ENCODE measurements around the gene ARHGAP15. TPM values are rescaled to one million over a fixed set of nuclear protein-coding genes. Genes with fewer than 3 reads are reported as not detected.

ARHGAP15 gene
- total RNA-seq, 2 donors from 2014 or later: 277 to 309 TPM

- Mint-ChIP-seq H3K36me3 (ENCODE audit: low read depth) (peaks cover 10% of the 10 kb centered on the region), H3K4me1 (peaks cover 32% of the 10 kb centered on the region), H3K27me3 (no peaks in the 10 kb centered on the region), H3K4me3 (no peak overlapping the region), H3K27ac (peak overlapping the region; percentile 84)
- DNase-seq (no peak), ATAC-seq (no peak)
- H3K9me3 ChIP-seq (ENCODE audit: control insufficient read depth, low read length, poor library complexity, severe bottlenecking): no peaks in the 10 kb centered on the region
Observed at GRCh38 chr2:143505542-143505941, 376.3 kb downstream of the ARHGAP15 start.

GRCh38 chr2:143513081-143513480 lies 383.9 kb downstream of the ARHGAP15 start:
- no peaks in the 10 kb centered on the region for H3K9me3 ChIP-seq (ENCODE audit: control insufficient read depth, low read length, poor library complexity, severe bottlenecking)
- no peak overlapping the region for H3K4me3 Mint-ChIP-seq
- ATAC-seq (peak; percentile 53), DNase-seq (no peak)
- H3K27ac Mint-ChIP-seq: no peak overlapping the region
- peaks cover 22% of the 10 kb centered on the region for H3K36me3 Mint-ChIP-seq (ENCODE audit: low read depth)
- no peaks in the 10 kb centered on the region for H3K27me3 Mint-ChIP-seq
- peaks cover 28% of the 10 kb centered on the region for H3K4me1 Mint-ChIP-seq

GRCh38 chr2:143514413-143514812 lies 385.2 kb downstream of the ARHGAP15 start:
- no peaks in the 10 kb centered on the region for H3K27me3 Mint-ChIP-seq
- no peaks in the 10 kb centered on the region for H3K9me3 ChIP-seq (ENCODE audit: control insufficient read depth, low read length, poor library complexity, severe bottlenecking)
- DNase-seq: no peak
- H3K36me3 Mint-ChIP-seq (ENCODE audit: low read depth): peaks cover 25% of the 10 kb centered on the region
- no peak overlapping the region for H3K4me3 Mint-ChIP-seq
- ATAC-seq: no peak
- peaks cover 28% of the 10 kb centered on the region for H3K4me1 Mint-ChIP-seq
- H3K27ac Mint-ChIP-seq: no peak overlapping the region

DNA sequence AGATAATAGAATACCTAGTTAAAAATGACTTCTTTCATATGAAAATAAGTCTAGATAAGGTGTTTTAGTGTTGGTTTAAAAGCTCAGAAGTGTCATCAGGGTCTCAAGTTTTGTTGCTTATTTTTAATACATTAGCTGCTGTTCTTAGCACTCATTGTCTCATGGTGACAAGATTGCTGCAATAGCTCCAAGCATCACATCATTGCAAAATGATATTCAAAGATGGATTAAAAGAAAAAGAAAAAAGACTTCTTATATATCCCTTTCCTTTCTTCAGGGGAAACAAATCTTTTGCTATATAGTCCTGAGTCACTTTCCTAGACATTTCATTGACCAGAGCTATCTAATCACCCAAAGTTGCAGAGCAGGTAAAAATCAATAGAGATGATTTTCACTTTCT lies 386.1 kb downstream of the ARHGAP15 start:
- DNase-seq: no peak
- H3K36me3 Mint-ChIP-seq (ENCODE audit: low read depth): peaks cover 26% of the 10 kb centered on the region
- H3K27me3 Mint-ChIP-seq: no peaks in the 10 kb centered on the region
- ATAC-seq: no peak
- H3K27ac Mint-ChIP-seq: no peak overlapping the region
- H3K4me3 Mint-ChIP-seq: no peak overlapping the region
- H3K9me3 ChIP-seq (ENCODE audit: control insufficient read depth, low read length, poor library complexity, severe bottlenecking): no peaks in the 10 kb centered on the region
- peaks cover 30% of the 10 kb centered on the region for H3K4me1 Mint-ChIP-seq

DNA sequence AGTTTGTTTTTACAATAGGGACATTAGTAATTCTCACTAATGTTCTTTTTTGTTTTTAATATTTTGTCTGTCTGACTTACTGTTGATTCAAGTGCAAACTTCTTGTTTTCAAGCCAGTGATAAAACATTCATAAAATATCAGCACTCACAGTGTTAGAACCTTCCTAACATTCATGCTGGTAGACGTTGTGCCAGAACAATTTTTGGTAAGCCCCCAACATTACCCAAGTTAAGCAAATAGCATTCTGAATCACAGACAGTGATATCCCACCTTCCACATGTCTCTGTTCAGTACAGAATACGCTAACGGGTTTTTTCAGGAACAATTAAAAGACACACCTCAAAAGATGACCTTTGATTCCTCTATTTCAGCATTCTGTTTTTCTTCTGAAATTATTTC lies 390.3 kb downstream of the ARHGAP15 start:
- DNase-seq (no peak), ATAC-seq (no peak)
- no peaks in the 10 kb centered on the region for H3K27me3 Mint-ChIP-seq
- H3K9me3 ChIP-seq (ENCODE audit: control insufficient read depth, low read length, poor library complexity, severe bottlenecking): no peaks in the 10 kb centered on the region
- H3K36me3 Mint-ChIP-seq (ENCODE audit: low read depth): peaks cover 27% of the 10 kb centered on the region
- H3K4me3 Mint-ChIP-seq: no peak overlapping the region
- peaks cover 38% of the 10 kb centered on the region for H3K4me1 Mint-ChIP-seq
- peak overlapping the region; percentile 51 for H3K27ac Mint-ChIP-seq

GRCh38 chr2:143521396-143521795 lies 392.2 kb downstream of the ARHGAP15 start:
- no peaks in the 10 kb centered on the region for H3K9me3 ChIP-seq (ENCODE audit: control insufficient read depth, low read length, poor library complexity, severe bottlenecking)
- Mint-ChIP-seq H3K27ac (no peak overlapping the region), H3K36me3 (ENCODE audit: low read depth) (peaks cover 22% of the 10 kb centered on the region), H3K27me3 (no peaks in the 10 kb centered on the region), H3K4me1 (peaks cover 43% of the 10 kb centered on the region), H3K4me3 (no peak overlapping the region)
- DNase-seq: no peak
- no peak for ATAC-seq

DNA sequence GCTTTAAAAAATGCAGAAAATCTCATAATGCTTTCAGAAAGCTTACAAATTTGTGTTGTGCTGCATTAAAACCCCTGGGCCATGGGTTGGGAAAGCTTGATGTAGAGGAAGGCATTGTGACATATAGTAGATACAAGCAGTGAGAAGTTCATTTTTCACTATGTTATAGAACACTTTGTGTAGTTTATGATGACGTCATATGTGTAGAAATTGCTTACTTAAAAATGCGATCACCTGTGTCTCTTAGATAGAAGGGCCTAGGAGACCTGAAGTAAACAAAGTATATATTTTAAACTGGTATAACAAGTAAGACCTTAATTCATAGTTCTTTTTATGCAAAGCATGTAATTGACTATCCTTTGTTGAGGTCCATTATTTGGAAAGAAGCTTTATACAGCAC lies 393.5 kb downstream of the ARHGAP15 start:
- no peaks in the 10 kb centered on the region for H3K9me3 ChIP-seq (ENCODE audit: control insufficient read depth, low read length, poor library complexity, severe bottlenecking)
- Mint-ChIP-seq H3K4me1 (peaks cover 40% of the 10 kb centered on the region), H3K27me3 (no peaks in the 10 kb centered on the region), H3K36me3 (ENCODE audit: low read depth) (peaks cover 19% of the 10 kb centered on the region), H3K4me3 (no peak overlapping the region), H3K27ac (peak overlapping the region; percentile 14)
- DNase-seq (no peak), ATAC-seq (no peak)

GRCh38 chr2:143524119-143524553 lies 394.9 kb downstream of the ARHGAP15 start:
- no peaks in the 10 kb centered on the region for H3K27me3 Mint-ChIP-seq
- no peak for DNase-seq
- peaks cover 16% of the 10 kb centered on the region for H3K36me3 Mint-ChIP-seq (ENCODE audit: low read depth)
- ATAC-seq: no peak
- H3K27ac Mint-ChIP-seq: no peak overlapping the region
- no peaks in the 10 kb centered on the region for H3K9me3 ChIP-seq (ENCODE audit: control insufficient read depth, low read length, poor library complexity, severe bottlenecking)
- no peak overlapping the region for H3K4me3 Mint-ChIP-seq
- H3K4me1 Mint-ChIP-seq: peaks cover 40% of the 10 kb centered on the region

GRCh38 chr2:143524559-143525401 lies 395.6 kb downstream of the ARHGAP15 start:
- Mint-ChIP-seq H3K4me1 (peaks cover 45% of the 10 kb centered on the region), H3K27me3 (no peaks in the 10 kb centered on the region), H3K36me3 (ENCODE audit: low read depth) (peaks cover 16% of the 10 kb centered on the region), H3K27ac (peak overlapping the region; percentile 84), H3K4me3 (peak overlapping the region; percentile 71)
- no peaks in the 10 kb centered on the region for H3K9me3 ChIP-seq (ENCODE audit: control insufficient read depth, low read length, poor library complexity, severe bottlenecking)
- ATAC-seq (no peak), DNase-seq (no peak)

DNA sequence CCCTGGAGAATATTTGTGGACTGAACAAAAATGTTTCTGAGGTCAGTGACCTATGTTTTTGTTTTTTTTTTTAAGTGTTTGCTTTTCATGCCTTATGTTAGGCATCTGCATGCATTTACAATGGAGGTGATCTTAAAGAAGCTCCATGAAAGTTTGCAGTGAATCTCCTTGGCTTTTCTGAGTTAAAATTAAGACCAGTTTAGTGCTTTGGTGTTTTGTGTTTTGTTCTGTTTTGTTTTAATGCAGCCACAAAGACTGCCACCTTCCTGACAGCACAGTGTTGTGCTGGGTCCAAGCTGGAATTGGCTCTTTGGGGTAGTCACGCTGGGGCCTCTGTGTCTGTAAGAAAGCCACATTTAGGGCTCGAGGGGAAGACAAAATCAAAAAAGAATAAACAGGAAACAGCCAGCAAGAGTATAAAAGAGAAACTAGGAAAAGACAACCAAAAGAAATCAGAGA lies 396.2 kb downstream of the ARHGAP15 start:
- no peaks in the 10 kb centered on the region for H3K27me3 Mint-ChIP-seq
- peaks cover 14% of the 10 kb centered on the region for H3K36me3 Mint-ChIP-seq (ENCODE audit: low read depth)
- H3K27ac Mint-ChIP-seq: peak overlapping the region; percentile 84
- no peak for DNase-seq
- peak overlapping the region; percentile 55 for H3K4me3 Mint-ChIP-seq
- no peak for ATAC-seq
- peaks cover 44% of the 10 kb centered on the region for H3K4me1 Mint-ChIP-seq
- no peaks in the 10 kb centered on the region for H3K9me3 ChIP-seq (ENCODE audit: control insufficient read depth, low read length, poor library complexity, severe bottlenecking)

DNA sequence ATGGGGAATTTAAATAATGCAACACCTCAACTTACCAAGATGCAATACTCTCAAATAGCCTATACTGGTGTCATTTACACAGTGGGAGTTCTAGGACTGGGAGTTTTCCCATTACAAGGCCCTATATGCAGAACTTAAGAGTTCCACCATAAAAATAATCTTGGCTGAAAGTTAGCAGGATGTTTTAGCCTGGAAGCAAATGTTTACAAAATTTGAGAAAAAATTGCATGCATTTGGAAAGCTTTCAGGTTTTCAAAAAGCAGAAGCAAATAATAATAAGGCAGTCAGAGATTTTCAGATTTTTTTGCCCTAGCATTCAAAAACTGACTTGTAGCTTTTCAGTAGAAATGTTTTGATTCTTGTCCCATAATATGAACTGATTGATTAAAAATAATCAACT lies 397.3 kb downstream of the ARHGAP15 start:
- Mint-ChIP-seq H3K36me3 (ENCODE audit: low read depth) (peaks cover 17% of the 10 kb centered on the region), H3K4me1 (peaks cover 42% of the 10 kb centered on the region), H3K4me3 (no peak overlapping the region), H3K27me3 (no peaks in the 10 kb centered on the region), H3K27ac (no peak overlapping the region)
- H3K9me3 ChIP-seq (ENCODE audit: control insufficient read depth, low read length, poor library complexity, severe bottlenecking): no peaks in the 10 kb centered on the region
- DNase-seq (no peak), ATAC-seq (no peak)

DNA sequence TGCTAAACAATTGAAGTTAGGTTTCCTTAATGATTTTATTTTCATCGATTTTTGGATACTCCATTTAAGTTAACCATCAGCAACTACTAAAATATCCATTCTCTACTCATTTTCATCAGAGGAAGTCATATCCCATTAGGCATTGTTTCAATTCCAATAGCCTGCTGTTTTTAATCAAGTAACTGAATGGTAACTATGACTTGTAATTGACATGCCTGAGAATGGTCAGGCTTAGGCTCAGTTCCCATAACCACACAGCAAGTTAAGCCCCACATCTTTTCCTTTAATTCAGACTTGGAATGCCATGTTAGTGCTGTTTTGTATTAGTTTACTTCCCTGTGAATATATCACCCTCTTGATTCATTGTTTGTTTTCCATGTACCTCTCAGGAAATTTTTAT lies 398.8 kb downstream of the ARHGAP15 start:
- H3K9me3 ChIP-seq (ENCODE audit: control insufficient read depth, low read length, poor library complexity, severe bottlenecking): no peaks in the 10 kb centered on the region
- DNase-seq: no peak
- Mint-ChIP-seq H3K4me3 (no peak overlapping the region), H3K4me1 (peaks cover 30% of the 10 kb centered on the region), H3K27me3 (no peaks in the 10 kb centered on the region), H3K27ac (no peak overlapping the region), H3K36me3 (ENCODE audit: low read depth) (peaks cover 8% of the 10 kb centered on the region)
- no peak for ATAC-seq

DNA sequence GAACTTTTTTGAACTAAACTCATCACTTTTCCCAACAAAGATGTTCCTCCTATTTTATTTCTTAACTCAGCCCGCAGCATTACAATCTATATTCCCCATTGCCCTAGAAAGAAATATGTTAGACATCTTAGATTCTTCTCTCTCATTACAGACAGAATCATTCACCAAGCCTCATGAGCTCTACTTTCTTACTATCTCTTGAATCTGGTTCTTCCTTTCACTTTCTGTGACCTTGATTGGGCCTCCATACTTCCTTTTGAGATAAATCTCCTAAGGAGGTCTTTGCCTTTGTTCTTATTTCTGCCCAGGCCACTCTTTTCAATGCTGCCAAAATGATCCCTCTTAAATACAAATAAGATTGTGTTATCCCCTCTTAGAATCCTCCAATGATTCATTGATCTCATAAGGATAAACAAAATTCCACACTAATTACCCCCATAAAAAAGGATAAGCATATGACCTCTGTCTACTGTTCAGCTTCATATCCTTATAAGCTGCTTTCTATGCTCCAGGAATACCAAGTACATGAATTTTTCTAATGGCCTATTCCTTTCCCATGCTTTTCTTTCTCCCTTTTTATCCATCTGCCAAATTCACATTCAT lies 400.0 kb downstream of the ARHGAP15 start:
- H3K9me3 ChIP-seq (ENCODE audit: control insufficient read depth, low read length, poor library complexity, severe bottlenecking): no peaks in the 10 kb centered on the region
- Mint-ChIP-seq H3K36me3 (ENCODE audit: low read depth) (peaks cover 11% of the 10 kb centered on the region), H3K27ac (peak overlapping the region; percentile 37), H3K4me3 (no peak overlapping the region), H3K27me3 (no peaks in the 10 kb centered on the region), H3K4me1 (peaks cover 26% of the 10 kb centered on the region)
- ATAC-seq (no peak), DNase-seq (no peak)

All from T-helper 17 cell (primary cell).